Astrocyte (in vitro differentiated cells and primary cell): ENCODE results near the gene MARF1.
"Not testable (repeated sequence)": the region's sequence is repeated elsewhere in the genome, so short reads cannot be mapped to it uniquely, and the experiment has no call there.

Experiments used
- EZH2 ChIP-seq: IDR thresholded peaks from 2 replicates; pipeline ENCODE4 v1.6.1; 2012; ENCODE audit warnings: mild to moderate bottlenecking, low read length, inconsistent platforms; ENCODE audit not compliant: insufficient read depth
- TF ChIP-seq, protein P1 (sequence below): IDR thresholded peaks from 2 replicates; pipeline ENCODE4 v1.5.1; 2011; ENCODE audit warnings: low read depth, mild to moderate bottlenecking, inconsistent platforms, low read length, moderate library complexity; ENCODE audit not compliant: insufficient read depth

DNA sequence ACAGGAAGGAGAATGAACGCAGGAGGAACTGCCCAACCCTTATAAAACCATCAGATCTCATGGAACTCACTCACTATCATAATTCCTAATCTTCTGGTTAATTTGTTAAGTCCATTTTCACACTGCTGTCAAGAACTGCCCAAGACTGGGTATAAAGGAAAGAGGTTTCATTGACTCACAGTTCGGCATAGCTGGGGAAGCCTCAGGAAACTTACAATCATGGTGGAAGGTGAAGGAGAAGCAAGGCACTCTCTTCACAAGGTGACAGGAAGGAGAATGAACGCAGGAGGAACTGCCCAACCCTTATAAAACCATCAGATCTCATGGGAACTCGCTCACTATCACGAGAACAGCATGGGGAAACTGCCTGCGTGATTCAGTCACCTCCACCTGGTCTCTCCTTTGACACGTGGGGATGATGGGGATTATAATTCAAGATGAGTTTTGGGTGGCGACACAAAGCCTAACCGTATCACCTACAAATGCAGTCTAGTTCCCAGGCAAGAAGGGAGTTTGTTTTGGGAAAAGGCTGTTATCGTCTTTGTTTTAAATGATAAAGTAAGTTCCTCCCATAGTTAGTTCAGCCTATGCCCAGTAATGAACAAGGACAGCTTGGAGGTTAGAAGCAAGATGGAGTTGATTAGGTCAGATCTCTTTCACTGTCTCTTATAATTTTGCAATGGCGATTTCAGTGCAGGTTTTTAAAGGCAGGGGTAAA lies 68.9 kb downstream of the MARF1 start:
- TF ChIP-seq, protein P1, sequence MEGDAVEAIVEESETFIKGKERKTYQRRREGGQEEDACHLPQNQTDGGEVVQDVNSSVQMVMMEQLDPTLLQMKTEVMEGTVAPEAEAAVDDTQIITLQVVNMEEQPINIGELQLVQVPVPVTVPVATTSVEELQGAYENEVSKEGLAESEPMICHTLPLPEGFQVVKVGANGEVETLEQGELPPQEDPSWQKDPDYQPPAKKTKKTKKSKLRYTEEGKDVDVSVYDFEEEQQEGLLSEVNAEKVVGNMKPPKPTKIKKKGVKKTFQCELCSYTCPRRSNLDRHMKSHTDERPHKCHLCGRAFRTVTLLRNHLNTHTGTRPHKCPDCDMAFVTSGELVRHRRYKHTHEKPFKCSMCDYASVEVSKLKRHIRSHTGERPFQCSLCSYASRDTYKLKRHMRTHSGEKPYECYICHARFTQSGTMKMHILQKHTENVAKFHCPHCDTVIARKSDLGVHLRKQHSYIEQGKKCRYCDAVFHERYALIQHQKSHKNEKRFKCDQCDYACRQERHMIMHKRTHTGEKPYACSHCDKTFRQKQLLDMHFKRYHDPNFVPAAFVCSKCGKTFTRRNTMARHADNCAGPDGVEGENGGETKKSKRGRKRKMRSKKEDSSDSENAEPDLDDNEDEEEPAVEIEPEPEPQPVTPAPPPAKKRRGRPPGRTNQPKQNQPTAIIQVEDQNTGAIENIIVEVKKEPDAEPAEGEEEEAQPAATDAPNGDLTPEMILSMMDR, result not testable (repeated sequence)
- TF ChIP-seq EZH2, result not testable (repeated sequence)
